GM18517 (cell line): ENCODE results near the gene FAM177A1.

Experiments
- ATAC-seq: cut with Tn5 transposase; IDR thresholded peaks from one replicate; pipeline ENCODE4 v1.9.1; 2021; ENCODE audit warnings: mild to moderate bottlenecking, moderate library complexity; ENCODE audit not compliant: unreplicated experiment

FAM177A1 gene

GRCh38 chr14:35122696-35123387 is 76.8 kb downstream of the FAM177A1 start:
- peak; percentile 2 for ATAC-seq

- ATAC-seq: no peak
Measured at GRCh38 chr14:35123388-35123703, 77.3 kb downstream of the FAM177A1 start.

- ATAC-seq: no peak
Measured at GRCh38 chr14:35124127-35124526, 78.1 kb downstream of the FAM177A1 start.
